GM21723 (cell line): ENCODE measurements around the gene MARCKS.
"Not testable (repeated sequence)": the region's sequence is repeated elsewhere in the genome, so short reads cannot be mapped to it uniquely, and the experiment has no call there.

ENCODE experiments used
- ATAC-seq: cut with Tn5 transposase; IDR thresholded peaks from one replicate; pipeline ENCODE4 v1.9.1; 2021; ENCODE audit warnings: mild to moderate bottlenecking, moderate library complexity; ENCODE audit not compliant: unreplicated experiment

The MARCKS gene

DNA sequence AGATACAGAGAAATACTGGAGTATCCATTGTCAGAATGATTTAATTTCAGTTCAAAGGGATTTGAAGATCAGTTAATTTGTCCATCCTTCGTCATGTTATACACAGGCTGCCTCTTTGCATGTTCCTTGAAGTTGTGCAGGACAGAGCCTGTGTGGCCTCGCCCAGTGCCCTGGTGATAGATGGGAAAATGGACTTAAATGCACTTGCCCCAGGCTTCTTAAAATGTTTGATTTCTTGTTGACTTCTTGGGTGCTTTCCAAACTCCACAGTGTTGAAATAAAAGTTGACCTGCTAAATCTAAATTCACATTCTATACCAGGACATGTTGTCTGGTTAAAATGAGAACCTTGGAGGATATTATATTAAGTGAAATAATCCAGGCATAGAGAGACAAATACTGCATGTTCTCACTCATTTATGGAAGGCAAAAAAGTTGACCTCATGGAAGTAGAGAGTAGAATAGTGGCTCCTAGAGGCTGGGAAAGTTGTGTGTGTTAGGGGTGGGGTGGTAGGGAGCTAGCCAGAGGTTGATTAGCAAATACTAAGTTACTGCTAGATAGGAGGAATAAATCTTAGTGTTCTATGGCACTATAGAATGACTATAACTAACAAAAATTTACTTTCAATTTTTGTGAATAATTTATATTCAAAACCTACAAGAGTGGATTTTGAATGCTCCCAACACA is 25.3 kb downstream of the MARCKS start:
- no peak for ATAC-seq

DNA sequence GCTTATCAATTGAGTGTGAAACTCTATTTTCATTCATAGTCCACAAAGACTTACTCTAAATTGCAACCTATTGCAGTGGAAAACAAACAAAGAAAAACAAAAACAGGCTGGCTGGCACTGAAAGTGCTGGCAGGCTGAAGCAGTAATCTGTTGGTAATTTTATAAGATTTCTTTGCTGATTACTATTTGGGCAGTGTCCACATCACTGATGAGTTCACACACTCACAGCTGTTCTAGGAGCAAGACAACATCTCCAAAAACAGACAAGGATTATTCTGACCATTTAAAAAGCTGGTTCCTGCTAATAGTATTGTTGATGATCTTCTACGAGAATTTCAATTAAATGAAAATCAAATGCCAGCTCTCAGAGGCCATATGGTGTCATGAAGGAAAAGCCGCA is 26.9 kb downstream of the MARCKS start:
- no peak for ATAC-seq

DNA sequence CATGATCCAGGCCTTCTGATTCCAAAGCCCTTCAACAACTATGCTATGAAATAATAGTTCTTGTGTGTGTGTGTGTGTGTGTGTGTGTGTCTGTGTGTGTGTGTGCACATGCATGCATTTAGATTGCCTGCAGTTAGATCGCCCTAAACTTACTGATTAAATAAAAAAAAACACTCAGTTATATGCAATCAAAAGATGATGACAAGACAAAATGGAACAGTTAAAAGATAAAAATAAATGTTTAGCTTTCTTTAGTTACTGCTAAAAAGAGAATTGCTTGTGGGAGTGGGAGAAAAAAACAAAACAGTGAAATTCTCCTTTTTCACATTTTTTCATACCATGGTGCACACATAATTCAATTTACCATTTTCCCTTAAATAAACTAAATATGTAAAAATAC is 29.4 kb downstream of the MARCKS start:
- no peak for ATAC-seq

DNA sequence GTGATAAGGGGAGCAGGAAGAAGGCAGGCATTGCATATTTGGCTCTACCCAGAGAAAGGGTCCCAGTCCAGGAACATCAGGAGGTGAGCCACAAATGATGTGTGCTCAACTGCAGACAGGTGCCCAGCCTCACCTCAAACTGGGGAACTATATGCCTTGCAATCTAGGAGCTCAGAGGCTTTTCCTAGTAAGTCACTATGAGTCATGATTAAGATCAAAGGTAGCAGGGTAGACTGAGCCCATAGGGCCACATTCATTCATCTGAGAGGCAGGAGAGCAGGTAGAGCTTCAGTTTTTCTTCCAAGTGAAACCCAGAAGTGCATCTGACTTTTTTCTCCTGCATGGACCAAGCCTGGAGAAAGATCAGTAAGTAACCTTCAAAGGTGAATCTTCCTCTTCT is 31.3 kb downstream of the MARCKS start:
- no peak for ATAC-seq

DNA sequence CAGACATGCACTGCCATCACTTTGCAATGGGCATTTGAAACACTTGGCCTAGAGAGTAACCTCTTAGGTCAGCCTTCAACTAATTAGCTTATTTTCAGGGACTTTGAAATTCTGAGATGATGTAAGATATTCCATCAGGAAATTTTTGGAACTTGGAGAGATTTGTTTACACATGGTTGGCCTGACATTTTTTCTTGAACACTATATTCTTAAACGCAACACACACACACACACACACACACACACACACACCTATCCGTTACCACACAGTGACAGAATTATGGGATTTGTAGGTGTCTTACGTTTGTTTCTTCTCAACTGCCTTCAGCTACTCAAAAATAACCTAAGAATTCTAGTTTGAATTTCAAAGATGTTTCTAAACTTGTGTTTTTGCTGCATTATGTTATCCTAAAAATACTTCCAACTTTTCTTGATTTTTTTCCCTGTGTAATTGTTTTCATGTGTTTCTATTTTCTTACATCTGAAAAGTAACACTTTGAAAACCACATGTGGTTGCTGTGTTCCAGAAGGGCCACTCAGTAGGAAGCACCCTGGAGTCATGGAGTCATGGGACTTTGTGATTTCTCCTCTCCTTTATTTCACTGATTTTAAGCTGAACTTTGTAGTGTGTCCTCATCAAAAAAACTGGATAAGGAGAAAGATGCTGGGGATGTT is 31.9 kb downstream of the MARCKS start:
- ATAC-seq = no peak

DNA sequence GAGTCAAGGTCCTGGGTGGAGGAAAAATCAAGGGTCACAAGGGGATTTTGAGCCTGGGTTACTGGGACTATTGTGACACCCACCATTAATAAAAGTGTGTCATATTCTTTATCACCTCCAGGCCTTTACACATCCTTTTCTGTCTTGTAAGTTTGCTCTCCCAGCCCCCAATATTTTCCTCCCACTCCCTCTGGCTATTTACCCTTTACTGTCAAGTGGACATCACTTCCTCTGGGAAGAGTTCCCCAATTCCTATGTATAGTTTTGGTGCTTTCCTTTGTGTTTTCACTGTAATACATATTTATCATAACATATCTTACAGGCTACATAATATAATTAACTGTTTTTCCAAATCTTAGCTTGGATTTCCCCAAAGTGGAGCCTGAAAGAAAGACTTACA is 36.3 kb downstream of the MARCKS start:
- no peak for ATAC-seq

DNA sequence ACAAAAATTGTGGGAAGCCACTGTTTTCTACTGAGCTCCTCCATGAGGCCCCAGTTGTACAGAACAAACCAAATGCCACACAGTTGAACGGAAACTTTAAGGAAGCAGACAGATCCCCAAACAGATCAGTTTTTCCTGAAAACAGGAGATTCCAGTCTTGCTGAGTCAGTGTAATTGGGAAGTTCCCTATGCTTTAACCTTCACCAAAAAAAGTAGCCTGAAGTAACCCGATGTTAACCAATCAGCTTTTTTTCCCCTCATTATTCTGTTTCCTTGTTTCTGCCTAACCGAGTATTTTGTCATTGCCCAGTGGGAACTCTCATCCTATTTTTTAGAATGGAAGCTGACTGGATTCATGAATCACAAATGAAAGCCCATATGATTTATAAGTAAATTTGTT is 36.7 kb downstream of the MARCKS start:
- no peak for ATAC-seq

DNA sequence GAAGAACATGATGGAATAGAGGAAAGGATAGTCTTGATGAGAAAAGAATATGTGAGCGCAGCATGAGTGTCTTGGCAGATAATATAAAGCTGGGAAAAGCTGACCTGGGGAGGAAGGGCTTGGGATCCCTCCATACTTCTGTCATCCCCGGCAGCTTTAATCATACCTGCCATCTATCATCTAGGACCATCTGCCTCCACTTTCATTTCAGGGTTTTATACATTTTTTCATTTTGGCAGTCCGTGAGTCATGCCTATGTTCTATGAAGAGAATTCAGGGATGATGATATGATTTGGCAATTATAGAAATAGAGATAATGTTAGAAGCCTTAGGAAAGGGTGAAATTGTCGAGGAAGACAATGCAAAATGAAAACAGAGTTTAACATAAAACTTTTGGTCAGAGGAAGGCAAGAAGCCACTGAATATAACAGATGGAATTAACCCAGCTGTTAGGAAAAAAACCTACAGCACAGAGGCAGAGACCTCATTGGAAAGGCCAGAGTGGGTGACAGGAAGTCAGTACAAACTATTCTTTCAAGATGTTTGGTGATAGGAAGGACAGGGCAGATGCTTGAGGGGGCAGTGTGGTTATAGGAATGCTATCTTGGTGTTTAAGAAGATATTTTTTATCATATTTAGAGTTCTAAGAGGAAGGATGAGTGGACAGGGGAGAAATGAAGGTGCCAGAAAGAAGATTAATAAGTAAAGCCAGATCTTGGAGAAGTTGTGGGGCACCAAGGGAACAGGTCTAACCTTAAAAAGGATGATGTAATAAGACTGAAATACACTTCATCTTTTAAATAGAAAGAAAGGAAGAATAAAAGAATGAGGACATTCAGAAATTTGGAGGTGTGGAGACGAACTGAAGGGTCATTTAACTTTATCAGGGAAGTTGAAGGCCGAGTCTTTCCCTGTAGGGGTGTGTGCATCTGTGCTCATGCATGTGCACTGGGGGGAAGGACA is 37.8 kb downstream of the MARCKS start:
- ATAC-seq = no peak

DNA sequence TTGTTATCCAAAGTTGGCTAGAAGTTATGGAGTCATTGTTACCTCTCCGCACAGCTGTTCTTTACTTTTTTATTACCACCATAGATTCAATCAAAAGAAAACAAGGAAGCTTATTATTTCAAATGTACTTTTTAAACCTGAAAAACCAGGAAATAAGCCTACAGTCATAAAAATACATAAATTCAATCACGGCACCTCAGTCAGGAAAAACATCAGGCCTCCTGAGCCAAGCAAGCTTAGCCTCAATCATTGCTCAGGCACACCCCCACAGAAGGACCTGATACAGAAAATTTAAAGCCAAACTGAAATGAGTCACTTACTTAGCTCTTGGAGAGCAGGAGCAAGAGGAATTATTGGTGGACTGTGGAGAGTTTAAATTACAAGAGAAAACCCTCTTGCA is 44.3 kb downstream of the MARCKS start:
- no peak for ATAC-seq

DNA sequence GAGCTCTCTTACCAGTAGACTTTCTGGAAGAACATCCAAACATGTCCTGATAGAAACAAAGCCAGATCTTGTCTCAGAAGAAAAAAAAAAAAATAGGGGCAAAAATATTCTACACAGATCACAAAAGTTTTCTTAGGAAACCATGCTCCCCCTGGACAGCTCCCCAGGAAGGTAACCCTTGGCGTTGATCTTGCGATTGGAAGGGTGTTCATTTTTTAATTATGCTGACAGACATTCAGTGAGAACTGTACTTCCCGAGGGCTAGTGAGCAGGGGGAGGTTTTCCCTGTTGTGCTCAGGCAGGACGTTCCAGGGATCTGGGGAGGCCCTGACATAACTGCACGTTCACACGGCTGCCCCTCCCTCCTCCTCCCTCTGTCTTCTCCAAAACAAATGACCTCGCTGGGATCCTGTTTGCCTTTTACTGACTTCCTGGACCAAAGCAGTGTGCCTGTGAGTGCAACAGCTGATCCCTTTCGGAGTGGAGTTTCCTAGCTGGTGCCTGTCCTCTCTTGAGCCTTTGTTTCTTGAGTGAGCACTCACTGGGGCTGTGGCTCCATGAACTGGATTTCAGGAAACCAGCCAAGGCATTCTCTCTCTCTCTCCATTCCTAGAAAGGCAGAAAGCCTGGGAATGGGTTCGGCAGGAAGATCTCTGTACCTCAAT is 46.7 kb downstream of the MARCKS start:
- no peak for ATAC-seq

DNA sequence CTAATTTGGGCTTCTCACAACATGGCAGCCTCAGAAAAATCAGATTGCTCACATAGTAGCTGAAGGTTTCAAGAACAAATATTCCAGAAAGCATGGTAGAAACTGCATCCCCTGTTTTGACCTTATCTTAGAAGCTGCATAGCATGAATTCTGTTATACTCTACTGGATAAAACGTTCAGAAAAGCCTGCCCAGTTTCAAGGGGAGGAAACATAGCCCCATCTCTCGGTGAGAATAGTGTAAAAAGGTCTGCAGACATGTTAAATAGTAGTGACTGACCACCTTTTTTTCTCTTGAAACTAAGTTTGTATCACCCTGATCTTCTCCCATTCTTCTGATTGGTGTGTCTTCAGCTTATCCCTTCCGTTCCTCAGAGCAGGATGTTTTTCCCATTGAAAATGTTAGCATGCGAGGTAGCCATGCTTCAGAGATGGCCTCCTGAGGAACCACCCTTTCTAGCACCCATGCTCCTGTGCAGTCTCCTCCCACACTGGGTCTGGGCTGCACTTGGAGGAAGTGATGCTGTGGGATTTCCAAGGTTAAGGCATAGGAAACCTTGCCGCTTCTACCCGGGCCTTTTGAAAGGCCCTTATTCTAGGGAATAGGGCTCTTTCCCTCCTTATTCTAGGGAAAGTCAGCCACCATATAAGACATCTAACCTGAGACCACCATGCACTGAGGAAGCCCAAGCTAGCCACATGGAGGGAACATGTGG is 50.1 kb downstream of the MARCKS start:
- ATAC-seq = no peak

DNA sequence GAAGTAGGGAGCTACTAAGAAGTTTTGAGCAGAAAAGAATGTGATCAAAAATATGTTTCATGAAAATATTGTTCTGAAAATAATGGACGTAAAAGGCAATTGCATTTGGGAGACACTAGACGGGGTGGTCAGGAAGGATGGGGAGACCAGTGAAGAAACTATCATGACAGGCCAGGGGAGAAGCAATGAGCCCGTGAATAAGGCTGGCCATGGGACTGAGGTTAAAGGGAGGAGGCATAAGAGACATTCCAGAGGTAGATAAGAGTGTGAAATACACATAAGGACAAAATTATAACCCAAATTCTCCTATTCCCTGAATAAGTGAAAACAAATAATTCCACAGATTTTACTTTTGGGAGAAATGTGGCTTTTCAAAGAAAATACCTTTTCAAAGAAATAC is 51.7 kb downstream of the MARCKS start:
- ATAC-seq = no peak

DNA sequence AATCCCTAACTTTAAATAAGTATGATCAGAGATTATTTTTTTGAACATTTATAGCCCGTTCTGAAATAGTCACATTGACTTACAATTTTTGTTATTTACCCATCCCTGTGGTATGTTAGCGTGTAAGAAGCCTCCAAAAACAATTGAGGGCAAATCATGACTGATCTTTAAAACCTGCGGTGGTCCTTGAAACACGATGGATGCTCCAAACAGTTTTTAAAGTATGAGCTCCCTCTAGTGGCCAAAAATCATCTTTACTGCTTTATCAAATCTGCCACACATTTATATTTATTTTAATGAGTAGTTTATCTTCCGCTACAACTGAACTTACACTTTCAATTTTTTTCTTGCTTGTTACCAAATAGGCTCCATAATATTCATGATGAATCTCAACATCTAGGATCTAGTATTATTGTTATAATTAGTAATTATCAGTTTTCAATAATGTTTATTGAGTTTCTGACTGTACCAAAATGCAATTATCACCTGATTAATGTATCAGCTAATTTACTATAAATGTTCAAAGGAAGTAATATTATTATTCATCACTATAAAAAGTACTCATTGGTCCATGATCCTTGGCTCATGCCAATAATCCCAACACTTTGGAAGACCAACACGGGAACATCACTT is 52.2 kb downstream of the MARCKS start:
- ATAC-seq = no peak

DNA sequence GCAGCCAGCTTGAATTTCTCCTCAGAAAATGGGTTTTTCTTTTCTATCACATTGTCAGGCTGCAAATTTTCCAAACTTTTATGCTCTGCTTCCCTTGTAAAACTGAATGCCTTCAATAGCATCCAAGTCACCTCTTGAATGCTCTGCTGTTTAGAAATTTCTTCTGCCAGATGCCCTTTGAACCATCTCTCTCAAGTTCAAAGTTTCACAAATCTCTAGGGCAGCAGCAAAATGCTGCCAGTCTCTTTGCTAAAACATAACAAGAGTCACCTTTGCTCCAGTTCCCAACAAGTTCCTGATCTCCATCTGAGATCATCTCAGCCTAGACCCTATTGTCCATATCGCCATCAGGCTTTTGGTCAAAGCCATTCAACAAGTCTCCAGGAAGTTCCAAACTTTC is 53.1 kb downstream of the MARCKS start:
- not testable (repeated sequence) for ATAC-seq
